Left hindlimb (tissue), 1 donor: Measurements from ENCODE around the gene CRIP3.

Experiments used
- DNase-seq: peaks from one replicate; pipeline ENCODE4 v3.0.0-alpha.2; 2018

The CRIP3 gene

DNA sequence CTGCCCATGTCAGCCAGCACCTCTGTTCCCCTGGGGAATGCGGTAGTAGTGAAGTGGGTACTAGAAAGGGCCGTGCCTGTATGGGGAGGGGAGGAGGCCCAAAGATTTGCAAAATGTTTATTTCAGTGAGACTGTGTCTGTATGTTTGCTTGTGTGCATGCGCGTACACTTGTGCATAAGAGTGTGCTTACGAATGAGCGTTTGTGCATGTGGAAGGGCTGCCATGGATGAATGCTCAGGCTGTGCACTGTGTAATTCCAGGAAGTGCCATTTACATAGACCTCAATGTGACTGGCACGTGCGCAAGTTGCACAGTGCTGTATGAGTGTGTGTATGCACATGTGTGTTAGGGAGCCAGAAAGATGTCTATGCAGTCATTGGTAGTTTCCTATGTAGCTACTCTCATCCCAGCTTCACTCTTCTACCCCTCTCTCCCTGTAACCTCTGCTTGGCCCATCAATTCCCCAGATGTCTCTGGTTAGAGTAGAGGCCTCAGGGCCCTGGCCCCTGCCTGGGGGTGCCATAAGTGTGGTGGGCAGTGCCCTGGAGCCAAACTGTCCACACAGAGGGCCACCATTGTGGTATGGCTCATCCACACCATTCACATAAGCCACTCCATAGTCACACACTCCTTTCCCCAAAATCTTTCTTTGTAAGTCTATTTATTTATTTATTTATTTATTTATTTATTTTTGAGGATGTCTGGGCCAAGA lies 37.4 kb downstream of the CRIP3 start:
- no peak for DNase-seq

DNA sequence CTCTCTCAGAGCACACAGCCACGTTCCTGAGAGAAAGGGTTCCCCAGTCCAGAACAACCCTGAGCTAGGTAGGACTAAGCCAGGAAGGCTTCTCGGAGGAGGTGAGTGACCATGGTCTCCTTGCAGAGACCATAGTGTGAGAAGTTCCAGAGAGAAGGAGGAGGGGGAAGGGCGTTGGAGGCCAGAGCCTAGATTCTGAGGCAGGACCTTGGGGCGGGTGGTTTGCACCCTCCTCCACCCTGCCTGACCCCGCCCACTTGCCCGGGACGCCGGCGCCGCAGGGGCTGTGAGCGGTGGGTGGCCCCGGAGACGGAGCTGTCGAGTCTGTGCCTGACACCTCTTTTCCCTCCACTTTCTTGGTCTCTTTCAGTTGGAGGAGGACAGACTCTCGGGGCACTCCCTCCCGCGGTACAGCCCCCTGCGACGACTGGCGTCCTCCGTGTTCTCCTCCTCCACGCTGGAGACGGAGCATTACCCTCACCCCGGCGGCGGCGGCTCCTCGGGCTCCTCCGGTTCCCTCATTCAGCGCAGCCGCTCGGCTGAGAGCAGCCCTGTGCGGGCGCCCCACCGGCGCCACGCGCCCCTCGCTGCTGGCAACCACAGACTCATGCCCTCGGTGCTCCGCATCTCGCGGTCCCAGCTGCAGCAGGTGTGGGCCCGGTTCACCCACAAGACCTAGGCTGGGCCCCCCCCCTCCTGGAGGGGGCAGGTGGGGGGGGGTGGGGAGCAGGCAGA lies 39.2 kb downstream of the CRIP3 start:
- DNase-seq, result peak; percentile 34

DNA sequence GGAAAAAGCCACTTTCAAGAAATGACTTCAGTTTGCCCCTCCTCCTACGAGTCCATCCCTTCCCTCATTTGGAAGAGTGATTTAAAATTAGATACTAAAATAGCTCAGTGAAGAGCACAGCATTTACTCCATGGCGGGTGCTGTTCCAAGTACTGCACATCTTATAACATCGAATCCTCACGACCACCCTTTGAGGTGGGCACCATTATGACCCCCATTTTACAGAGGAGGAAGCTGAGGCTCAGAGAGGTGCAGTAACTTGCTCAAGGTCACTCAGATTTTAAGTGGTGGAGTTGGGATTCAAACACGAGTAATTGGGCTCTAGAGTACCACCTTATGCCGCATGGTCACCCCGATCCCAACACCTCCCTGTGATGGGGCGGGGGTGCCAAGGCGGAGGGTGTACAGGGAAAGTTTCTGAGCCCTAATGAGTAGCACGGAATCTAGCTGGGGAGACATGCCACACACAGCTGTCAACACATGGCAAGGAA lies 39.8 kb downstream of the CRIP3 start:
- peak; percentile 21 for DNase-seq

DNA sequence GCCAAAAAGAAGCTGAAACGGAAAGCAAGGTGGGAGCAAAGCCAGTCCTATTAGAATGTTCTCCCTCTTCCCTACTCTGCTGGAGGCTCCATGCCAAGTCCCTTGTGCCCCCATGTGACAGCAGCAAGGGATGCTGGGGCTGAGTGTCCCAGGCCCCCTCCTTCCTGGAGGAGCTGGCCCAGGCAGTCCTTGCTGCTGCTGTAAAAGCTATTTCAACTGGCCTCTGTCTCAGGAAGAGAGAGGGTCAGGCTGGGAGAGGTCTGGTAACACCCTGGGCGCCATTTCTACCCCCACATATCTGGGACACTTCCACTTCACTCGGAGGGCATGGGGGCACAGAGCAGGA lies 40.3 kb downstream of the CRIP3 start:
- peak; percentile 35 for DNase-seq

DNA sequence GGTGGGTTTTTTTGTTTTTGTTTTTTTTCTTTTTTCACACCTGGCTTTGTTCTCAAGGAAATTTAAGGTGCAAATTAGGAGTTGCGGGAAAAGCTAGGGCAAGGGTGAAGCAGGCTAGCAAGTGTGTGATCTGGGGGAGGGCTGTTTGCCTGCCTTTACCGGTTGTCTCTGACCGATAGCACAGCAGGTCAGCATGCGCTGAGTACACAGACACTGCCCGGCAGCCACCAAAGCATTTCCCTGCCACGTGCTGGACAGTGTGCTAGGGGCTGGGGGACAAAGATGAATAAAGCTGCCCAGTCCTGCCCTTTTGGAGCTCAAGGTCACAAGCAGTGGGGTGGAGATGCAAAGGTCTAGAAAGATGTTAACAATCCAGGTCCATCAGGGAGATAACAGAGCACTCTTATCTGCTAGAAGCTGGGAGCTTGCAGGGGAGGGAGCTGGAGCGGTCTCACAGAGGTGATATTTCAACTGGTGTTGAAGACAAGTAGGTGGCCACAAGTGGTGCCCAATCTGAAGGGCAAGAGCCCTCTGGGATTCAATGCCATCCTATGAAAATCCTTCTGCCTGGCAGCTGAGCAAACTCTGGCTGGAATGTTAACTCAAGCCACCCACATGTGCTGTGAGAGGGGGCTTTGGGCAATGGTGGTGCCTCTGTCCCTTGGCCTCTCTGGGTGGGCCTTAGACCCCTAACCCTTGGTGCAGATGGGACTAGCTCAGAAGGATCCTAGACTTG lies 40.8 kb downstream of the CRIP3 start:
- no peak for DNase-seq

DNA sequence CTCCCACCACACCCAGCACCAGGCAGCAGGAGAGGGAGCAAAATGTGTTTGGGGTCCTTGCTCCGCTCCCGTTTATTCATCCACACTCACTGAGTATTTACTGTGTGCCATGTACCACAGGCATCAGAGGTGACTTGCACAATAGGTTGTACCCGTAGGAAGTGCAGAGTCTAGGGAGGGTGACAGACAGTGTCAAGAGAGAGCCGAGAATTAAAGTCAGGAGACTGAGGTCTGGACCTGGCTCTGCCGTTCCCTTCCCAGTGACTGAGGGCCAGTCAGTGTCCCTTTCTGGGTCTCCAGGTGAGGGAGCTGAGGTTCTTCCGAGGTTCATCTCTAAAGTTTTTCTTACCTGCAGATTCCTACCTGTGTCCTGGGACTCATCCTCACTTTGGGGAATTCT lies 43.1 kb downstream of the CRIP3 start:
- no peak for DNase-seq

DNA sequence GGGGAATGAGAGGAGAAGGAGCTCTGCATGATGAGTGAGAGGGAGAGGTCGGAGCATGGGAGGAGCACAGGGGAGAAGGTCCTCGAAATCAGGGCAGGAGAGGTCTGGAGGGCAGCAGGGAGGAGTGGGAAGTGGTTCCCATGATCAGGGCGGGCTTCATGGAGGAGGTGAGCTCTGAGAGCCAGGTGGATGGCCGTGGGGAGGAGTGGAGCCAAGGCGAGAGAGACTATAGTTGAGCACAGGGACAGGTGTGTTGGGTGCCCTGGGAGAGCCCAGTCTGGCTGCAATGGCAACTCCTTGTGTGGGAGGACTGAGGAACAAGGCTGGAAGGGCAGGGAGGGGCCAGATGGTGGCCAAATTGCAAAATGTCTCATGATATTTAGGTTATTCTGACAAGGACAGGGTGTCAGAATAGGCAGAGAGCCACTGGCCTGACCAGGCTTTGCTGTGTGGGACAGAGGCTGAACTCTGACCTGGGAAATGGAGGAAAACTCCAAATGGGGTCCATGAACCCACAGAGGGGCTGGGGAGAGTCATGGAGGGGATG lies 44.0 kb downstream of the CRIP3 start:
- no peak for DNase-seq

DNA sequence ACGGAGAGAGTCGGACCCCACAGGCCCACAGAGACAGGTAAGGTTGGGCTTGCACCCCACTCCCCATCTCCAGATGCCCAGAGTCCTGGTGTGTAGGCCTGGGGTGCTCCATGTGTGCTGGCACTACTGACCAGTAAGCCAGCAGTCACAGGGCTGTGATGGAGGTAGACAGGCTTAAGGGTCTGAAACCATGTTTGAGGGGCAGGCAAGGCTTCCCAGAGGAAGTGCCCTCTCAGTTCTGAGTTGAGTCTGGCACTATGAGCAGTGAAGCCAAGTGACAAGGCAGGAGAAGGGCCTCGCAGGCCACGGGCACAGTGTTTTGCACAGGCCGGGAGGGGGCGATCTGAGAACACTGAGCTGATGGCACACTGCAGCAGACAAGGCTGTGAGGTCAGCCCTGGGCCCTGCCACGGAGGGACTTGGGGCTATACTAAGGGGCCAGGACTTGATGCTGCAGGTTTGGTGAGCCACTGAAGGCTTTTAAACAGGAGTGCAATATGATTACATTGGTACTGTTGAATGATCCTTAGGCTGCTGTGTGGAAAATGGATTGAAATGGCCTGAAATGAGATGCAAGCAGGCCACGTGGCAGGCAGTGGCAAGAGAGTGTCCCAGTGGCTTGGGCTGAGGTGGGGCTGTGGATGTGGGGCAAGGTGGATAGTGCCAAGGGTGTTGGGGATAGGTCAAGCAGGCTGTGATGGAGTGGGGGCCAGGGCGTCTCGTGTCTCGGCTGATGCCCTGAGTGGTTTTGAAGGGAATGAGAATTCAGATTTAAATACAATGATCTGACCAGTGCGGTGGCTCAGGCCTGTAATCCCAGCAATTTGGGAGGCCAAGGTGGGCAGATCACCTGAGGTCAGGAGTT lies 45.1 kb downstream of the CRIP3 start:
- DNase-seq, result peak; percentile 77

DNA sequence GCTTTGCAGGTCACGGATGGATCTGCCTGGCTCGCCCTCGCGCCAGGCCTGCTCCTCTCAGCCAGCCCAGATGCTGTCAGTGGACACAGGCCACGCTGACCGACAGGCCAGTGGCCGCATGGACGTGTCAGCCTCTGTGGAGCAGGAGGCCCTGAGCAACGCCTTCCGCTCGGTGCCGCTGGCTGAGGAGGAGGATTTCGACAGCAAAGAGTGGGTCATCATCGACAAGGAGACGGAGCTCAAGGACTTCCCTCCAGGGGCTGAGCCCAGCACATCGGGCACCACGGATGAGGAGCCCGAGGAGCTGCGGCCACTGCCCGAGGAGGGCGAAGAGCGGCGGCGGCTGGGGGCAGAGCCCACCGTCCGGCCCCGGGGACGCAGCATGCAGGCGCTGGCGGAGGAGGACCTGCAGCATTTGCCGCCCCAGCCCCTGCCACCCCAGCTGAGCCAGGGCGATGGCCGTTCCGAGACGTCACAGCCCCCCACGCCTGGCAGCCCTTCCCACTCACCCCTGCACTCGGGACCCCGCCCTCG lies 45.8 kb downstream of the CRIP3 start:
- DNase-seq, result no peak

DNA sequence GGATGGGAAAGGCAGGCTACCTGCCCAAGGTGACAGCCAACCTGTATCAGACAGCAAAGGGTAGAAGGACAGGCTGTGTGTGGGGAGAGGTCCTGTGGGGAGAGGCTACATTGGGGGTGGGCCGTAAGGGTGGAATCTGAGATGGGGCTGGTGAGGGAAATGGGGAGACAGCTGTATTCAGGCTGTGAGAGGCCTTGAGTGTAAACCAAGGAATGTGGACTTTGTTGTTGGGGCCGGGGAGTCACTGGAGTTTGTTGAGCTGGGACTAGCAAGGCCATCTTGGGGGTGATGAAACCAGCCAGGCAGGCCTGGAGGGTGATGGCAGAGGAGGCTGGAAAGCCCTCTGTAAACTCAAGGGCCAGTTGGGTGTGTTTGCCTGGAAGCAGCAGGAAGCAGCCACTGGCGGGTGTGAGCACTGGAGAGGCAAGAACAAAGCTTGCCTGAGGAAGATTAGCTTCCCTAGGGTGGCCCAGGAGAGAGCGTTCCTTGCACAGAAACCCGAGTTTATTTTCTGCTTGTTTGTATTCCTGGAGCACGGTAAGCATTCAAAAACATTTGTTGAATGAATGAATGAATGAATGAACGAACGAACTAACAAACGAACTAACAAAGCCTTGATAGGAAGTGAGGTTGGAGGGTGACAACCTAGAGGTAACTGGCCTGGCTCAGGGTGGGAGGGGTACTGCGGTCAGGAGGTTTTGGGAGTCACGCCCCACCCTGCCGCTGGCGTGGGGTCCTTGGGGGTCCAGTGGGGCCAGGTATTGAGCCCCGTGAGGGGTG lies 46.4 kb downstream of the CRIP3 start:
- no peak for DNase-seq

DNA sequence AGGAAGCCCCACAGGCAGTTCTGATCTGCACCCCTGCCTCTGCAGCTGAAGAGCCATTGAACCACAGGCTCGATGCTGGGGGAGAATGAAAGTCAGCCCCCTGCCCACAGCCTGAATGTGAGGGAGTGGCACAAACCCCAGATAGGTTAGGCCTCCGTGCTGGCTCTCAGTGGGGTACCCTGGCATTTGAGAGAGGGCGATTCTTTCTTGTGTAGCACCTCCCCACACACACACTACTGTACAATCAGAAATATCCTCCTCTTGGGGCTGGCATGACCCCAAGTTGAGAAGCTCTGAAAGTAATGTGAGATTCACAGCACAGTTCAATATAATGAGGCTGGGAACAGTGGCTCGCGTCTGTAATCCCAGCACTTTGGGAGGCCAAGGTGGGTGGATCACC lies 47.4 kb downstream of the CRIP3 start:
- no peak for DNase-seq

DNA sequence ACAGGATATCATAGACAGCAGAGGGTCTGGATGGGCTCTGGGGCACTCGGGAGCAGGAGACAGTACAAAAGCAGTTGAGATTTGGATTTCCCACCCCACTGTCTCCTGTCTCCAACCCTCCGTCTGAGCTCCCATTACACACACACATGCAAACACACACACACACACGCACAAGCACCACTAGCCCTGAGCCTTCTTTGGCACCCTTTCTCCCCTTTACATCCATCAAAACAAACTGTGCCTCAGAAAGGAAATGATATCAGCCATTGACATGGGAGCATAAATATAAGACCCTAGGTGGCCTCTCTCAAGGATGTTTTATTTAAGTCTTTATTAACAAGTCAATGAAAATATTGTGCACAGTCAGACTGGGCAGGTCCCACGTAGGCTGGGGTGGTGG lies 47.8 kb downstream of the CRIP3 start:
- DNase-seq, result no peak

DNA sequence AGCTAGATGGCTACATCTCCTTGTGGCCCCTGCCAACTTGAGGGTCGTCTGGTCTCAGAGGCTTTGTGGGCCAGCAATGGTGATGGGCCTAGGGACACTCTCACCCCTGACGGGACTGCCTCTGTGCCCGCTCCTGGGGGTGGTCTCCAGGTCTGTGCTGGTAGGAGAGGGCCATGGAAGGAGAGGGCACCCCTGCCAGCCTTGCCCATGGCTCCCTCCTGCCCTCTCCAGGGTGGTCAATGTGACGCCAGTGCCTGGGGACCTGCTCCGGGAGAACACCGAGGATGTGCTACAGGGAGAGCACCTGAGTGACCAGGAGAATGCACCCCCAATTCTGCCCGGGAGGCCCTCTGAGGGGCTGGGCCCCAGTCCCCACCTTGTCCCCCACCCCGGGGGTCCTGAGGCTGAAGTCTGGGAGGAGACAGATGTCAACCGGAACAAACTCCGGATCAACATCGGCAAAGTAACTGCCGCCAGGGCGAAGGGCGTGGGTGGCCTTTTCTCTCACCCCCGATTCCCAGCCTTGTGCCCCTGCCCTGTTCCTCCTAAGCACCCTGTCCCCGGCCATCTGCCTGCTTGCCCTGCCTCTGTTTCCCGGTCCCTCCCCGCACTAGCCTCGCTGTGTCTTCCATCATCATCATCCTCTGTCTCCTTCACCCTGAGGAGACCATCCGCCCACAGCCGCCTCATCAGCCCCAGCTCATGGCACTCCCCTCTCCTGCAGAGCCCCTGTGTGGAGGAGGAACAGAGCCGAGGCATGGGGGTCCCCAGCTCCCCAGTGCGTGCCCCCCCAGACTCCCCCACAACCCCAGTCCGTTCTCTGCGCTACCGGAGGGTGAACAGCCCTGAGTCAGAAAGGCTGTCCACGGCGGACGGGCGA lies 49.6 kb downstream of the CRIP3 start:
- no peak for DNase-seq

DNA sequence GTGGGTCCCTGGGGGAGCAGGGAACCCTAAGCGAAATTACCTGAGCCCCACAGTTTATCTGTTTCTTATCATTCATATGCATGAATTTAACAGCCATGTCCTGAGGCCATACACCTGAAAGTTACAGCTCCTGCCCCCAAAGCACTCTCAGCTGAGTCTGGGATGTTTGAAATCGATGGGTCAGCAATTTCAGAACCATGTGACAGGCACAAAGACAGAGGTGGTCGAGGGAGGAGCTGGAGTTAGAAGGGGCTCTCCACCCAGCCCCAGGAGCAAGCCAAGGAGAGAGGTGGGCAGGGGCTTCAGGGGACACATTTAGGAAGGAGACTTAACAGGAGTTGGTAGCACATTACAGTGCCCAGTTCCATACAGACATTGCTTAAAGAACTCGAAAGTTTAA lies 50.4 kb downstream of the CRIP3 start:
- DNase-seq, result no peak

DNA sequence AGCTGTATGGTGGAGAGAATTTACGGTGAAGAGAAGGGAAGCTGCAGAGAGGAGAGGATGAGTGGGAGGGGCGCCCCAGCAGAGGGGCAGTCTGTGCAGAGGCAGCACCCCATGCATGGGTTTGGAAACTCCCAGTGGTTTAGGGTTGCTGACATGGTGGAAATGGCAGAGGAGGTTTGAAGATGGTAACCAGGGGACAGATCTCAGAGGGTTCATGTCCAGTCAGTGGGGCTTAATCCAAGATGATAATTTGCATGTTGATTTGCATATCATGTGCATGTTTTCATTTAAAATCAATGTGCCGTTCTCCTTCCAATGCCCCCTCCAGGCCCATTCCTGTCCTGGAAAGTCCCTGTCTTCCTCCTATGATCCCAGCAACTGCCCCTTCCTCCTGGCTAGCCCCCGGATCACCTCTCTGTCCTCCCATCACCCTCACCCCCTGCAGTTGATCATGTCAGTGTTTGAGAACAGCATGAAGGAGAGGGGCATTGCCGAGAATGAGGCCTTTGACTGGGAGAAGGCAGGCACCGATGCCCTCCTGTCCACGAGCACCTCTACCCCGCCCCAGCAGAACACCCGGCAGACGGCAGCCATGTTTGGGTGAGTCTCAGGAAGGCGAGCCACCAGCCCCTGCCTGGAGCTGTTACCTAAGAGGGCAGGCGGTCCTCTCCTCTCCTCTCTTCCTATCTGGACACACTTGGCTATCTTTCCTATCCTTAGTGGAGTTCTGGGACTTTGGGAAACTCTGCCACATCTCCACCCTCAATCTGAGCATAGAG lies 51.1 kb downstream of the CRIP3 start:
- DNase-seq, result no peak

DNA sequence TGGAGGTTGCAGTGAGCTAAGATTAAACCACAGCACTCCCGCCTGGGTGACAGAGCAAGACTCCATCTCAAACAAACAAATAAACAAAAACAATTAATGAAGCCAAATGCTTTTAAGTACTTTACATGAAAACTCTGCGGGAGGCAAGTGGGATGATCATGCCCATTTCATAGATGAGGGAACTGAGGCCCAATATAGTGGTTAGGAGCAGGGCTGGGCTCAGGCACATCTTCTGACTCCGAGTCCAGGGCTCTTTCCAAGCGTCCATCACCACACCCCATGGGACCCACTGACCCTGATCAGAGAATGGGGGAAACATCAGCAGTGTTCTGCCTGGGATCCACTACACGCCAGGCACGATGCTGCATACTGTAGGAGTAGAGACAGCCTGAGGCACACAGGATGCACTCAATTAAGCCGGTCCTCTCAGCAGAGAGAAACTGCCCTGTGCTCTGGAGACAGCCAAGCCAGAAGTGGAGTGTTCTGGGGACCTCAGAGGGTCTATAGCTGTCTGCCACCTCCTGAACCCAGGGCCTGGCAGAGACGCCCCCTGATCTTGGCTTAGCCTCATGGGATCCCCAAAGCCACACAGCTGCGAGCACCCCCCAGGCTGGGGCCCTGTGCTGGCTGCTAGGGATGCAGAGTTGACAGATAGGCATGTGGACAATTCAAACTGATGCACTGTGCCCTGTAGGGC lies 51.8 kb downstream of the CRIP3 start:
- DNase-seq, result no peak
